Testis (tissue), 3 donors: Measurements from ENCODE around the gene FHIT. TPM values are rescaled to one million over a fixed set of nuclear protein-coding genes. Genes with fewer than 3 reads are reported as not detected.

Experiments used
- DNase-seq: peaks from one replicate; pipeline ENCODE4 v3.0.0-alpha.2; 2019
- H3K27ac ChIP-seq, 2 donors: fragments of 200-600 bp; sonication (generic); one replicate each; pipeline ENCODE4 v1.5.1; 2019
- H3K27me3 ChIP-seq: fragments of 200-600 bp; sonication (generic); one replicate; pipeline ENCODE4 v1.5.1; 2019
- H3K36me3 ChIP-seq: fragments of 200-600 bp; sonication (generic); one replicate; pipeline ENCODE4 v1.5.1; 2017; ENCODE audit warnings: low read depth; ENCODE audit errors: missing control alignments
- H3K4me1 ChIP-seq: fragments of 200-600 bp; sonication (generic); one replicate; pipeline ENCODE4 v1.5.1; 2019
- H3K4me3 ChIP-seq, 2 donors: fragments of 200-600 bp; sonication (generic); one replicate each; pipeline ENCODE4 v1.5.1; 2017 to 2019
- H3K9me3 ChIP-seq: fragments of 200-600 bp; sonication (generic); one replicate; pipeline ENCODE4 v1.5.1; 2017
- CTCF ChIP-seq, 3 experiments: fragments of 450-650 bp in 2 of 3; fragments of 200-600 bp in 1 of 3; sonication (generic) in 1 of 3; IDR thresholded peaks; one replicate each; pipeline ENCODE4 v1.5.1; 2016 to 2019; ENCODE audit warnings: antibody characterized with exemption in 3 of 3, mild to moderate bottlenecking in 2 of 3, moderate library complexity in 1 of 3
- POLR2A ChIP-seq: fragments of 450-650 bp; IDR thresholded peaks from one replicate; pipeline ENCODE4 v1.6.1; 2017; ENCODE audit warnings: antibody characterized with exemption, mild to moderate bottlenecking, moderate library complexity
- WGBS, 2 donors: methylation state at CpG; one replicate each; pipeline ENCODE4 v1.1.5; 2018; 5-methylcytosine and 5-hydroxymethylcytosine counted together
- intact Hi-C: fragments of 100-400 bp; cut with DNase I; formaldehyde crosslinking; loops from one replicate; pipeline ENCODE4 v1.15.1; 2023; ENCODE audit warnings: low total_unique reads
- polyA plus RNA-seq: library from polyadenylated mRNA; stranded (reverse); fragments of 350-450 nt; fragmentation: Illumina TruSeq; extraction: RNeasy Lipid Tissue Mini Kit (QIAGEN cat#74804); gene quantifications from one replicate; pipeline ENCODE4 v1.2.3, GENCODE V29; 2014; ENCODE audit warnings: low read depth, low replicate concordance; ENCODE audit not compliant: insufficient read depth
- total RNA-seq, 2 donors: library from RNA; depleted of rRNA; stranded (reverse); fragments of >200 nt; gene quantifications; one replicate each; pipeline ENCODE4 v1.2.3, GENCODE V29; 2016

FHIT gene
- total and polyA plus RNA-seq, 3 donors from 2014 or later = 10.1 to 29.6 (median 15.5) TPM

DNA sequence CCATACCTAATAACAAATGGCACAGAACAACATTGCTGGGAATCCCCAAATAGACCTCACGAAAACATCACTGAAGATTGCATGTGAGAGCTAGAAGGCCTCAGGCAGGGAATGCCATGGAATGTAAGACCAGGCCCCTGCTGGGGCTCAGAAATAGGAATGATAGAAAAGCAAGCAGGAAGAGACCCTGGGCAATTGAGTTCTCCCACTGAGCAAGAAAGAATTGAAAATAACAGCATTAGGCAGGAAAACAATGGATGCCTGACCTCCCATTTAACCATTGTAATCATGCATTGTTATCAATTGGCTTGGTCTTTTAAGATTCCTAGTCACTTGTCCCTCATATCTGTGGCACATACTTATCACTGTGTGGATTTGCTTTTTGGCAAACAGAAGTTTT is 581.6 kb downstream of the FHIT start:
- whole genome bisulfite sequencing, 2 donors = 83 to 84% methylated on average over 1 of the region's 1 CpG
- DNase-seq = no peak
- H3K9me3 ChIP-seq = no peaks in the 10 kb centered on the region
- no peaks in the 10 kb centered on the region for H3K36me3 ChIP-seq
- H3K27ac ChIP-seq = no peak overlapping the region
- TF ChIP-seq POLR2A (no peak), CTCF (IDR thresholded peaks at IDR 0.05) (no peak)
- intact Hi-C loops = no loop called here
- no peak overlapping the region for H3K4me3 ChIP-seq
- no peaks in the 10 kb centered on the region for H3K27me3 ChIP-seq
- no peaks in the 10 kb centered on the region for H3K4me1 ChIP-seq

DNA sequence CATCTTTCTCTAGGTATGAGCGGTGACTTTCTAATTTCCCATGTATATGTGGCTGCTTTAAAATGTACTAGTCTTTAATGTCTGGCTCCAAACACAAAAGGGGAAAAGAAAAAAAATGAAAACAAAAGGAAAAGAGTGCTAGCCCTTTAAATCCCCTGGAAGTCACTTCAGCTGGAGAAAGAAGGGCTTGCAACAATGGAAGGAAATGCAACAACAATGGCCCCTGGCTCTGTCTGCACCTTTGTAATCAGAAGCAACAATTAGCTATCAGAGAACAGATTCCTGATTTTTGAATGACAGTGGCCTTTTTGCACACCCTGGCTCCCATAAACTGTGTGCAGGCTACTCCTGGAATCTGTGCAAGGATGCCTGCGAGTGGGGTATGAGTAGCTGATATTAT is 591.2 kb downstream of the FHIT start:
- TF ChIP-seq POLR2A = no peak
- DNase-seq = no peak
- no peaks in the 10 kb centered on the region for H3K27me3 ChIP-seq
- no peak overlapping the region for H3K27ac ChIP-seq
- WGBS, 2 donors = 87 to 88% methylated on average over 2 of the region's 2 CpGs
- H3K9me3 ChIP-seq = no peaks in the 10 kb centered on the region
- intact Hi-C loops = no loop called here
- no peak overlapping the region for H3K4me3 ChIP-seq
- H3K36me3 ChIP-seq = no peaks in the 10 kb centered on the region
- H3K4me1 ChIP-seq = no peaks in the 10 kb centered on the region

DNA sequence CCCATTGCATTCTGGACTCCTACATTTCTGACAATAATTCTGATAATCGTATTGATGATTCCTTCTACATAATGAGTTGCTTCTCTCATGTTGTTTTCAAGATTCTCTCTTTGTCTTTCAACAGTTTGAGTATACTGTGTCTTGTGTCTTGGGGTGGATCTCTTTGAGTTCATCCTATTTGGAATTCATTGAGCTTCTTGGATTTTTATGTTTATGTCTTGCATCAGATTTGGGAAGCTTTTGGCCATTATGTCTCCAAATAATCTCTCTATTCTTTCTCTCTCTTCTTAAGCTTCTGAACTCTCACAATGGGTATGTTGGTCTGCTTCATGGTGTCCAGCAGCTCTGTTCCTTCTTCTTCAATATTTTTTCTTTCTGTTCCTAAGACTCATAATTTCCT is 592.2 kb downstream of the FHIT start:
- TF ChIP-seq CTCF (IDR thresholded peaks at IDR 0.05) (no peak), POLR2A (no peak)
- Histone ChIP-seq H3K4me1 (no peaks in the 10 kb centered on the region), H3K27ac (no peak overlapping the region), H3K9me3 (no peaks in the 10 kb centered on the region), H3K36me3 (no peaks in the 10 kb centered on the region), H3K27me3 (no peaks in the 10 kb centered on the region), H3K4me3 (no peak overlapping the region)
- no peak for DNase-seq
- WGBS, 2 donors = 95 to 100% methylated on average over 1 of the region's 1 CpG
- intact Hi-C loops = no loop called here

DNA sequence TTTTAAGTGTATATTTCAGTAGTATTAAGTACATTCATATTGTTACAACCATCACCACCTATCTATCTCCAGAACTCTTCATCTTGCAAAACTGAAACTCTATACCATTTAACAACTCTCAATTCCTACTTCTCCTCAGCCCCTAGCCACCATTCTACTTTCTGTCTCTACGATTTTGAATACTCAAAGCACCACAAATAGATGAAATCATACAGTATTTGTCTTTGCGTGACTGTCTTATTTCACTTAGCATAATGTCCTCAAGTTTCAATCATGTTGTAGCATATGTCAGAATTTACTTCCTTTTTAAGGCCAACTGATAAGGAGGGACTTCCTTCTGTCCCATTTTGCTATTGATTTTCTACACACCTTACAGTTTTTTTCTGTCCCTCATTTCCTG is 593.3 kb downstream of the FHIT start:
- Histone ChIP-seq H3K4me3 (no peak overlapping the region), H3K4me1 (no peaks in the 10 kb centered on the region), H3K36me3 (no peaks in the 10 kb centered on the region), H3K9me3 (no peaks in the 10 kb centered on the region), H3K27me3 (no peaks in the 10 kb centered on the region), H3K27ac (no peak overlapping the region)
- no peak for DNase-seq
- no peak for TF ChIP-seq CTCF (IDR thresholded peaks at IDR 0.05)
- TF ChIP-seq POLR2A = no peak
- intact Hi-C loops = no loop called here
- WGBS, 2 donors = 92 to 99% methylated on average over 2 of the region's 2 CpGs

- 84 to 93% methylated on average over 2 of the region's 2 CpGs for WGBS, 2 donors
- H3K9me3 ChIP-seq = no peaks in the 10 kb centered on the region
- intact Hi-C loops = no loop called here
- H3K4me3 ChIP-seq = no peak overlapping the region
- no peaks in the 10 kb centered on the region for H3K4me1 ChIP-seq
- TF ChIP-seq POLR2A (no peak), CTCF (IDR thresholded peaks at IDR 0.05) (no peak)
- H3K27ac ChIP-seq = no peak overlapping the region
- no peak for DNase-seq
- H3K36me3 ChIP-seq = no peaks in the 10 kb centered on the region
- no peaks in the 10 kb centered on the region for H3K27me3 ChIP-seq
Measured at GRCh38 chr3:60652829-60653228, 598.4 kb downstream of the FHIT start.
